ENCODE results near the gene ADCY9.

DNA sequence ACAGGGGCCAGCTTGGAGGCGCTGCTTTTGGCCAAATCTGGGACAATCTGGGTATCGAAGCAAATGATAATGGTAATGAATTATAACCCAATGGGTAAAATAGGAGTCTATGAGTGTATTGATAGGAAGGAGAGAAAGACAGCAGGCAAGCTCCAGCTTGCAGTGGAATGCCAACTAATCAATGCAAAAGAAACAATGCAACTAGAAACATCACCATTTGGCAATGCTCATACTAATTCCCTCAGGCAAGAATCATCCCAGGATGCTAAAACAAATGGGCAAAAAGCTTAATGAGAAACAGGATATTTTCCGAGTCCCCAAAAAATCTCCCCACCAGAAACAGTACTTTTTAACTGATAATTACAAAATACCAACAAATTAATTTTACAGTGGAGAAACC is 64.7 kb downstream of the ADCY9 start:
- no peak for TF ChIP-seq POLR2A (IDR thresholded peaks at IDR 0.05; ENCODE audit: low read length)
- no peak for TF ChIP-seq GATA1 (IDR thresholded peaks at IDR 0.05; ENCODE audit: low read depth, low read length)

Measured in erythroblast (primary cell).